Inflammatory macrophage treated with lipopolysaccharide for 1 hour (primary cell): Measurements from ENCODE around the gene FOXRED1.
"Not testable (repeated sequence)": the region's sequence is repeated elsewhere in the genome, so short reads cannot be mapped to it uniquely, and the experiment has no call there.

Experiments
- DNase-seq, 2 donors: peaks; one replicate each; pipeline ENCODE4 v3.0.0-alpha.2; 2020 to 2022

FOXRED1 gene

GRCh38 chr11:126268708-126269579 lies at the start of gene FOXRED1, which contains the start of gene SRPRA:
FOXRED1 (plus strand) TSS chr11:126269154; CDS start chr11:126269207, 53 bp downstream.
SRPRA (minus strand) TSS chr11:126268895; CDS start chr11:126268804, 91 bp downstream.
- peak; percentile 99 for DNase-seq

- no peak for DNase-seq
Measured at GRCh38 chr11:126219547-126219946, 49.4 kb upstream of the FOXRED1 start.

GRCh38 chr11:126224647-126225294 lies 44.2 kb upstream of the FOXRED1 start:
- no peak for DNase-seq

- no peak for DNase-seq
Measured at GRCh38 chr11:126225295-126225665, 43.7 kb upstream of the FOXRED1 start.

- DNase-seq = no peak
Measured at GRCh38 chr11:126226334-126227084, 42.4 kb upstream of the FOXRED1 start.

GRCh38 chr11:126229858-126230540 lies 39.0 kb upstream of the FOXRED1 start:
- no peak for DNase-seq

GRCh38 chr11:126231725-126232459 lies 37.1 kb upstream of the FOXRED1 start:
- DNase-seq = no peak

- DNase-seq = no peak
Measured at GRCh38 chr11:126232683-126233082, 36.3 kb upstream of the FOXRED1 start.

GRCh38 chr11:126233391-126233790 lies 35.6 kb upstream of the FOXRED1 start:
- DNase-seq = no peak

- no peak for DNase-seq
Measured at GRCh38 chr11:126246636-126247035, 22.3 kb upstream of the FOXRED1 start.

GRCh38 chr11:126253265-126253664 lies 15.7 kb upstream of the FOXRED1 start:
- DNase-seq = no peak

GRCh38 chr11:126254819-126255218 lies 14.1 kb upstream of the FOXRED1 start:
- no peak for DNase-seq

- DNase-seq = not testable (repeated sequence)
Measured at GRCh38 chr11:126255507-126255906, 13.4 kb upstream of the FOXRED1 start.

- DNase-seq = no peak
Measured at GRCh38 chr11:126256216-126256615, 12.7 kb upstream of the FOXRED1 start.

GRCh38 chr11:126257144-126257543 lies 11.8 kb upstream of the FOXRED1 start:
- DNase-seq = no peak

GRCh38 chr11:126257764-126258163 lies 11.2 kb upstream of the FOXRED1 start:
- no peak for DNase-seq

- DNase-seq = no peak
Measured at GRCh38 chr11:126262216-126262615, 6.7 kb upstream of the FOXRED1 start.

- DNase-seq = no peak
Measured at GRCh38 chr11:126263489-126263888, 5.5 kb upstream of the FOXRED1 start.

GRCh38 chr11:126265811-126266210 lies 3.1 kb upstream of the FOXRED1 start:
- DNase-seq = no peak

- no peak for DNase-seq
Measured at GRCh38 chr11:126267650-126268049, 1.3 kb upstream of the FOXRED1 start.

GRCh38 chr11:126268361-126268707 lies 620 bp upstream of the FOXRED1 start:
- DNase-seq = peak in 1 of 2 donors; percentile 6

GRCh38 chr11:126277322-126277721 lies 8.4 kb downstream of the FOXRED1 start:
- DNase-seq = no peak
